Nephron progenitor cell (in vitro differentiated cells): ENCODE measurements around the gene PREP.

Experiments used
- DNase-seq: peaks from one replicate; pipeline ENCODE4 v3.0.0; 2021
- H3K27ac Mint-ChIP-seq: 2 replicates; pipeline ENCODE4 v1.8.0; 2021; ENCODE audit warnings: mild to moderate bottlenecking, moderate library complexity, mixed read lengths
- H3K27me3 Mint-ChIP-seq: 2 replicates; pipeline ENCODE4 v1.8.0; 2021; ENCODE audit warnings: mild to moderate bottlenecking, low read depth, mixed read lengths; ENCODE audit not compliant: poor library complexity
- H3K36me3 Mint-ChIP-seq: 2 replicates; pipeline ENCODE4 v1.8.0; 2021; ENCODE audit warnings: low read depth, mixed read lengths
- H3K4me1 Mint-ChIP-seq: 2 replicates; pipeline ENCODE4 v1.8.0; 2021; ENCODE audit warnings: mixed read lengths
- H3K4me3 Mint-ChIP-seq: 2 replicates; pipeline ENCODE4 v1.8.0; 2021; ENCODE audit warnings: mild to moderate bottlenecking, moderate library complexity, mixed read lengths
- H3K9me3 Mint-ChIP-seq: 2 replicates; pipeline ENCODE4 v1.8.0; 2021; ENCODE audit warnings: mild to moderate bottlenecking, moderate library complexity, mixed read lengths
- TF ChIP-seq, protein P1 (sequence below): fragments of 200-600 bp; sonication (generic); IDR thresholded peaks from 2 replicates; pipeline ENCODE4 v1.5.0; 2021; ENCODE audit warnings: antibody characterized with exemption

PREP gene

DNA sequence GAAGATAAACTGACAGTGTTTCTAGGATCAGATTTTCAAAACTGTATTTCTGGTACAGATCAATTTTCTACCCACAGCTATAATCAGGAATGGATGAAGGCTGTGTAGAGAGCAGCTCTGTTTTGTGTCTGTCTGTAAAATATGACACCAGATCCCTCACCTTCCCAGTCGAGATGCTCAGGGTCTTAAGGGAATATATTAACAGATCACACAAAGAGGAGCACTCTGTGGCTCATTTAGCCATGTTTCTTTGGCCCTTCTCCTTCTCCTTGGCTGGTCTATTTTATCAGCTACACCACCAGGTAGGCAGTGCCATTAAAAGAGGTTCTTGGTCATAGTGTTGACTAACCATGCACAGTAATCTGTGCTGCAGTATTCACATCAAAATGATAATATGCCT lies 82.6 kb downstream of the PREP start:
- no peak overlapping the region for H3K4me3 Mint-ChIP-seq
- no peak for DNase-seq
- TF ChIP-seq, protein P1, sequence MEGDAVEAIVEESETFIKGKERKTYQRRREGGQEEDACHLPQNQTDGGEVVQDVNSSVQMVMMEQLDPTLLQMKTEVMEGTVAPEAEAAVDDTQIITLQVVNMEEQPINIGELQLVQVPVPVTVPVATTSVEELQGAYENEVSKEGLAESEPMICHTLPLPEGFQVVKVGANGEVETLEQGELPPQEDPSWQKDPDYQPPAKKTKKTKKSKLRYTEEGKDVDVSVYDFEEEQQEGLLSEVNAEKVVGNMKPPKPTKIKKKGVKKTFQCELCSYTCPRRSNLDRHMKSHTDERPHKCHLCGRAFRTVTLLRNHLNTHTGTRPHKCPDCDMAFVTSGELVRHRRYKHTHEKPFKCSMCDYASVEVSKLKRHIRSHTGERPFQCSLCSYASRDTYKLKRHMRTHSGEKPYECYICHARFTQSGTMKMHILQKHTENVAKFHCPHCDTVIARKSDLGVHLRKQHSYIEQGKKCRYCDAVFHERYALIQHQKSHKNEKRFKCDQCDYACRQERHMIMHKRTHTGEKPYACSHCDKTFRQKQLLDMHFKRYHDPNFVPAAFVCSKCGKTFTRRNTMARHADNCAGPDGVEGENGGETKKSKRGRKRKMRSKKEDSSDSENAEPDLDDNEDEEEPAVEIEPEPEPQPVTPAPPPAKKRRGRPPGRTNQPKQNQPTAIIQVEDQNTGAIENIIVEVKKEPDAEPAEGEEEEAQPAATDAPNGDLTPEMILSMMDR: no peak
- H3K36me3 Mint-ChIP-seq: peaks cover 39% of the 10 kb centered on the region
- H3K9me3 Mint-ChIP-seq: no peaks in the 10 kb centered on the region
- no peaks in the 10 kb centered on the region for H3K27me3 Mint-ChIP-seq
- H3K4me1 Mint-ChIP-seq: peaks cover 26% of the 10 kb centered on the region
- H3K27ac Mint-ChIP-seq: no peak overlapping the region

DNA sequence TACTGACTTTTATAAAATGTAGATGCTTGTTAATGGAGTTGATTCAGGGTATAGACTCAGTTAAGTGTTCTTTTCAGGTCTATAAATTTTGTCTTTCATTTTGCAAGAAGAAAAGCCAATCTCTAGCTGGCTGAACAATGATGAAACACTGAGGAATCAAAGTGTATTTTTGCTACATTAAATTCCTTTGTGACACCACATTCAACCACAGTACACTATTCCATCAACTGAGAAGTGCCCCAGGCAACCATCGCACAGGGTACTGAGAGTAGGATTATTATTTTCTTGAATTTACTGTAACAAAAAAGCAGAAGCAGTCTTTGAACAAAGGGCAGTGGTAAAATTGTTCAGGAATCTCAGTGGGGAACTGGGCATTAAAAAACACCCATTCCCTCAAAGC lies 83.6 kb downstream of the PREP start:
- Mint-ChIP-seq H3K4me3 (no peak overlapping the region), H3K9me3 (no peaks in the 10 kb centered on the region), H3K27ac (no peak overlapping the region), H3K27me3 (no peaks in the 10 kb centered on the region), H3K4me1 (peaks cover 26% of the 10 kb centered on the region), H3K36me3 (peaks cover 39% of the 10 kb centered on the region)
- DNase-seq: no peak
- TF ChIP-seq, protein P1: no peak

DNA sequence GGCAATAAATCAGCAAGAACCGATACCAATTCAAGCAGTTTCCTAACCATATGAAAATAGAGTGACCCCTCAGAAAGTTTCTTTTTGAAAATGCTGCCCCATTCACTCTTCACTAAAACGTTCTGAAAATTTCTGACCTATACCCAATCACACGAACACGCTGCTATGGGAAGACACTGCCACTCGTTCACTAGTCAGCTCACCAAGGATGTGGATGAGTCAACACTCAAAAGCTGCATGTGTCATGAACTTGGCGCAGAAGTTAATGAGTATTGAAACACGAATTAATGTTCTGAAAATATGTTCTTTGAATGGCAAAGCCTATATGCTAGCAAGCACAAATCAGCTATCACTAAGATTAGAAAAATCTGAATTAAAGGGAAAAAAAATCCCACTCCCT lies 84.2 kb downstream of the PREP start:
- Mint-ChIP-seq H3K27ac (no peak overlapping the region), H3K4me1 (peaks cover 21% of the 10 kb centered on the region), H3K4me3 (no peak overlapping the region), H3K36me3 (peaks cover 36% of the 10 kb centered on the region), H3K27me3 (no peaks in the 10 kb centered on the region), H3K9me3 (no peaks in the 10 kb centered on the region)
- no peak for DNase-seq
- TF ChIP-seq, protein P1: no peak

DNA sequence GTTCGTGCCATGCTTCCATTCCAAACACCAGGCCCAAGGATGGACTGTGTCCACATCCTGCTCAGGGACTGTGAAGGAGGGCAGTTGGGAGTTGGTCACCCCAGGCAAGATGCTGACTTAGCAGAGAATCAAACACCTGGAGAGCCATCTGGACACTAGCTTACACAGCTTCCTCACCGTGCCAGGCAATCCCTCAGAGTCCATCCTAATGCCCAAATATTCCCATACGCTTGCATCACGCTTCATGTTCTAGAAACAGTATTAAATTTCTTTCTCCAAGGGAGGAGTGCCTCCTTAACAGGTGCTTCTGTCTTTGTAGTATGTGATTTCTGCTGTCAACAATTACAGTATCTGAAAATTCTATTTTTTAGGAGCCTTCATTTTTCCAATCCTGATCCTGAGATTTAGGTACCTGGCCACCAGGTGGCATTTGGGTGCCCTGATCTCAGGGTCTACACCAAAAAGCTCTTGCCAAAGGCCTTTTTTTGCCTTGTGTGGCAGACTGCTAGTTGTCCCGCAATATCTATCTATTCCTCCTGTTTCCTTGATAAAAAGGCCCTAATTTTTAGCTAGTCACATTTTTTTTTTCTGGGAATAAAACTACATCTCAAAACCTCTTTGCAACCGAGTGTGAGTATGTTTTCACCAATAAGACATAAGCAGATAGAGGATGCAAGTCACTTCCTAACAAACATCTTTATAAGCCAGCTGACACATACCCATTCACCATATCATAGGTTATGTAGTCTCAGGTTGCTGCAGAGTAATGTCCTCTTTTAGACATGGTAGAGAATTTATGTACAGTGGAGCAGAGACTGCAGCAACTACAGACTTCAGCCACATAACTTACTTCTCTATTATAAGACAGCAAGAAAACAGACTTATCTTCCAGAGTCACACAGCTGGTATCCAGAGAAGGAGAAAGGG lies 85.0 kb downstream of the PREP start:
- peaks cover 31% of the 10 kb centered on the region for H3K36me3 Mint-ChIP-seq
- H3K9me3 Mint-ChIP-seq: no peaks in the 10 kb centered on the region
- no peak for DNase-seq
- TF ChIP-seq, protein P1: peak; percentile 25
- peaks cover 13% of the 10 kb centered on the region for H3K4me1 Mint-ChIP-seq
- no peak overlapping the region for H3K27ac Mint-ChIP-seq
- no peak overlapping the region for H3K4me3 Mint-ChIP-seq
- H3K27me3 Mint-ChIP-seq: no peaks in the 10 kb centered on the region

DNA sequence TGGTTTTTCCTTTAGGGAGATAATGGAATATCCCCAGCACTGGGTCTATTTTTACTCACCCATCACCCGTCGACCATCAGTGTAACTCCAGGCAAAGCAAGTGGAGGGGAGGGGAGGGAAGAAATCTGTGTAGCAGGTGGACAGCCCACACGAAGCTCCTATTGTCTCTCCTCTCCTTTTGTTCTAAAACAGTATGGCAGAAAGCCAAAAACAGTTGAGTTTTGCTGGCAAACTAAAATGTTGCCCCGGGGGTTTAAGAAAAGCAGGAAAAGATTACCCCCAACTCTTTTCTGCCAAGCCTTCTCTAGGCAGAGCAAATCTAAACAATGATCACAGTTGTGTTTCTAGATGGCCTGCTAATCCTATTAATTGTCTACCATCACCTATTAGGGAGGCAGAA lies 89.7 kb downstream of the PREP start:
- peaks cover 29% of the 10 kb centered on the region for H3K36me3 Mint-ChIP-seq
- H3K27ac Mint-ChIP-seq: no peak overlapping the region
- DNase-seq: no peak
- H3K27me3 Mint-ChIP-seq: no peaks in the 10 kb centered on the region
- H3K4me1 Mint-ChIP-seq: no peaks in the 10 kb centered on the region
- no peak overlapping the region for H3K4me3 Mint-ChIP-seq
- H3K9me3 Mint-ChIP-seq: no peaks in the 10 kb centered on the region
- TF ChIP-seq, protein P1: no peak

DNA sequence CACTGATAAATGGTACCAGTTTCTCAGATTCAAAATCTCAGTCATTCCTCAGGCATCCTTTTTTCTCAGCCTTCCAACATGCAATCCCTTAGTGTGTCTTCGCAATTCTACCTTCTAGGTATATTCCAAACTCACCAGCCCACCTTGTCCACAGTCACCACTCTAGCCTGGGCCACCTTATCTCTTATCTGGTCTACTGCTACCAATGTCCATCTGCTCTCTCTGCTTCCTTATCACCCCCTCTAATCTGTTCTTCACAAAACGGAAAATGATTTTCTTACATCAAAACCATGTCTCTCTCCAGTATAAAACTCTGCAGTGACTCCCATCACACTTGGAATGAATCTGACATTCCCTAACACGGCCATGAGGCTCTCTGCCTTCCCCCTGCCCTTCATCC lies 91.9 kb downstream of the PREP start:
- Mint-ChIP-seq H3K27me3 (no peaks in the 10 kb centered on the region), H3K27ac (no peak overlapping the region), H3K9me3 (no peaks in the 10 kb centered on the region), H3K4me1 (no peaks in the 10 kb centered on the region), H3K4me3 (no peak overlapping the region), H3K36me3 (peaks cover 18% of the 10 kb centered on the region)
- DNase-seq: no peak
- TF ChIP-seq, protein P1: no peak
